ENCODE measurements around the gene BICD1.
"Not testable (repeated sequence)": the region's sequence is repeated elsewhere in the genome, so short reads cannot be mapped to it uniquely, and the experiment has no call there.

The BICD1 gene

GRCh38 chr12:32146074-32146873, 39.6 kb downstream of the BICD1 start:
- DNase-seq: no peak

GRCh38 chr12:32148372-32148771, 41.7 kb downstream of the BICD1 start:
- no peak for DNase-seq

GRCh38 chr12:32149489-32149888, 42.8 kb downstream of the BICD1 start:
- DNase-seq: no peak

DNA sequence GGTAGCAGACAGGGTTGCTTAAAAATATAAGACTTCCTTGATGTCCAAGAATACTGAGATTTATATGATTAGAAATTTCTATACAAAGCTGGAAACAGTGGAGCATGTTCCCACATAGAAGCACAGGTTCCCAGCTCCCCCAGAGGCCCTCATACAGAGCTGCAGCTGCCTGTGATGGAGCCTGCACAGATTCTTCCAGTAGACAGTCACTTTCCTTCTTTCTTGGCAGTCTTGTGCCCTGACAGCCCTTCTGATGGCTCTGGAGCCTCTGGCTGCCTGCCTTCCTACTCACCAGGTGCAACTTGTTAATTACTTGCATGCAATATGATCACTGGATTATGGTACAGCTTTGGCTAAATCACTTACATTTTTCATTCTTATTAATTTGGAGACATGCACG, 44.4 kb downstream of the BICD1 start:
- DNase-seq: no peak

DNA sequence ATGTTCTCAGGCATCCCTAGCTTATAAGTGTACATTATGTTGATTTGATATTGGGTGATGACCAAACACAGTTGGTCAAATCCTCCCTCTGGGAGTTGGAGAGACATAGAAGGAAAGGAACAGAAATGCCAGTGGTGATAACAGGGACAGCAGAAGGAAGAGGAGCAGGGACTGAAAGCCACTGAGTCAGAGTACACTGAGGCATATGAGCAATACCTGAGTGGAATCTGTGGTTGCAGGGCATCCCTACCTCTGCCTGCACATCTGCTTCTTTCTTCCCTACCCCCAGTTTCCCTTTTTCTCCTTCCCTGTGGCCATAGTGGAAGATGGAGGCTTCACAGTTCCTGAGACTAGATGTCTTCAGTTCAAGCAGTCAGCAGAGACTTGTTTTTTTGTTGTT, 44.9 kb downstream of the BICD1 start:
- DNase-seq: no peak

DNA sequence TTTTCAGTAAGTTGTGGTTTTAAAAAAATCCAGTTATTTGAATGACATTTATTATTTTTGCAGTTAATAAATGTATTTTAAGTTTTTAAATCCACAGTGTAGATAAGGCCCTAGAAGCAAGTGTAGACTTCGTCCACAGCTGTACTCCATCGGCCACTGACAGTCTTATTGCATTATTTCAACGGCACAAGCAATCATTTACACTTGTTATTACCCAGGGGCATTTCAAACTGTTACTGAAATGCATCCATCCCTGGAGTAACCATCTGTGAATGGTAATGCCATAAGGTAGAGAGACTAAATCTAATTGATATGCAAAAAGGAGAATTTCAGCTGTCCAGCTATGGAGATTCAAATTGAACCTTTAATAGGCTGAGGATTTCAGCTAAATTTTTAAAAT, 48.4 kb downstream of the BICD1 start:
- no peak for DNase-seq

- no peak for DNase-seq
These were observed 49.4 kb downstream of the BICD1 start for GRCh38 chr12:32155961-32156529.

GRCh38 chr12:32158525-32158924, 51.9 kb downstream of the BICD1 start:
- no peak for DNase-seq

DNA sequence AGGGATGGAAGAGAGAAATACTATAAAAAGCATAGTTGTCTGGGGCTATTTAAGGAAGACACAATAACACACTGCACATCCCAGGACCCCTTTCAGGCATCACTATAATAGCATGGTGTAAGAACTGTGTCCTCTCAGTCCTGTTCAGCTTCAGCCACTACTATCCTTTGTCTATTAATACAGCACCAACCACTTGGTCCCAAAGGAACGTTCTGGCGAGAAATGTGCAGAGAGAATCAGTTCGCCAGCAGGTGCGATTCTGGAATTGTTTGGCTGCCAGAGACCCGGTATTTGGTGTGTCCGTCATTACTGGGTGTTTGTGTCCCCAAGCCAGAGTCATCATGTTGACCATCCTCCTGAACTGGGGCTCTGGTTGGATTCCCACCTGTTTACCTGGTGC, 52.7 kb downstream of the BICD1 start:
- no peak for DNase-seq

- DNase-seq: peak; percentile 11
These were observed 53.3 kb downstream of the BICD1 start for GRCh38 chr12:32159925-32160324.

DNA sequence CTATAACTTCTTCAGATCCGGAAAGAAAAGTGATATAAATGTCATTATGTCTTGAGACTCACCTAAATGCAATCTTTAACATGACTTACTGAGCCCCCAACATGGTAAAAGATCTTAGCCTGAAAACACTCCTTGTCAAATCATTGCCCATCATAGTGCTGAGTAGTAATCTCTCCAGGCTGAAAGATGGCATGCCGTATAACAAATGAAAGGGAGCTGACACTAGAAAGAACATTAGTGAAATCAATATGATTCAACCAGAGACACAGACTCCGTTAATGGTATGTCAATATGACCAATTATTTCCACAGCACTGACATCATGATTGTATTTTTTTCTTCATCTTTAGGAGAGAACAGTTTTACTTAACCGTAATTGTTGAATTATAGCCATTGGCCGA, 54.4 kb downstream of the BICD1 start:
- DNase-seq: no peak

DNA sequence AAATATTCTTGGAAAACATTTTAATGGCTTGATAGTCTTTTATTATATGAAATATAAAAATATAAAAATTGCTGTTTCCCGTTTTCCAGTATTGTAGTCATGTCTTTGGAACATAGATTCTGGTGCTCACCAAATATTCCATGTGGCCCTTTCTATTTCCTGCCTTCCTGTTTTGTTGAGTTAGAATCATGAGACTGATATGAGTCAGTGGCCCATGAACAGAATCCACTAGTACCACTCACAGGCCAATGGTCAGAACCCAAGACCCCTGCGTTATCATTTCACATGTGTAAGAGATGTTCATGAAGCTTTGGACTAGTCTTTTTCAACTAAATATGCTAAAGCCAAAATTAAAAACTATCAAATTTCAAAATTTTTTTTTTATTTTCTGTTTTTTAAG, 56.9 kb downstream of the BICD1 start:
- no peak for DNase-seq

DNA sequence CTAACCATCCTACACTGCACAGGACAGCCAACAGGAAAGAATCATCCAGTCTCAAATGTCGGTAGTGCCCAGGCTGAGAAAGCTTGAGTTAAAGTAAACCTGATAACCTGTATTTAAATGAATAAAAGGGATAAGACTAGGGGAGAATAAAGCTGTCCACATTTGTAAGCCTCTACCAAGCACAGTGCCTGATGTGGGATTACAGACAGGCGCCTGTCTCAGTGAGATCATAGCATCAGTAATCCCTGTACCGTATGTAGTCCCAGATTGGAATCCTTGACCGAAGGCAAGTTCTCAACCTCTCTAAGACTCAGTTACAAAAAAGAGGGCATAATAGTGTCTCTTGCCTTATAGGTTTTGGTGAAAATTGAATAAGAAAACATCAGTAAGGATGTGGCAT, 59.9 kb downstream of the BICD1 start:
- DNase-seq: no peak

DNA sequence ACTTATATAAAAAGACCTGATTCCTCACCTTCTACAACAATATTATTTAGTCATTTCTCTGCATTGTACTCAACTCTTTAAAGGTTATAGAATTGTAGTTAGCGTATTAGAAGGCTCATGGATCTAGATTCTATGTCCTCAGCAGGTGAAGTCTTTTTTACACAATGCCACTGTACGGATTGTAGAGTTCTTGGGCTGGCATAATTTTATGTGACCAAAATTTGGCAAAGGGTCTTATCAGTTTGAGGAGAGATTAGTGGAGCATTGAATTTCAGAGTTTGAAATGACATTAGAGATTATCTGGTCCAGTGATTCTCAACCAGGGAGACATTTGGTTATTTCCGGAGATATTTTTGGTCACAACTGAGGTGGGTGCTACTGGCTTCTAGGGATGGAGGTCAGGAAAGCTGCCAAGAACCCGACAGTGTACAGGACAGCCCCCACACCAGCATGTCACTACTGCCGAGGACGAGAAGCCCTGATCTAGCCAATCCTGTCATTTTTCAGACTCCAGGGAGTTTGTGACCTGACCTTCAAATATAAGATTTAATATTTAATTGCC, 63.9 kb downstream of the BICD1 start:
- no peak for DNase-seq

DNA sequence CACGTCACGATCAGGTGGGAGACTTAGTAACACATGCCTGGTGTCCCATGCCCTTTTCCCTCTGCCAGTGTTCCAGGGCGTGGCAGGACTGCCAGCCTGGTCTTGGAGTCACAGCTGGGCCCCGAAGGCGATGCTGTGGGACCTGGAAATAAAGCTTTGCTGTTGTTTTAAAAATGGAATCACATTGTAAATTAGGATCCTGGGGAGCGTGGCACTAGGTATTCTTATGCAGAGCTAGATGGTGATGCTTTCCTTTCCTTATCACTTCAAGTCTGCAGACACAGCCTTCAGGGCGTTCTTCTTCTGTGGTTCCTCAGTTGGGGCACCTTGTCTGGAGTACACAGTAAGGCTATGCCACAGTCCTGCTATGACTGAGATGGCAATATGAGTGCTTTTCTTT, 64.6 kb downstream of the BICD1 start:
- no peak for DNase-seq

DNA sequence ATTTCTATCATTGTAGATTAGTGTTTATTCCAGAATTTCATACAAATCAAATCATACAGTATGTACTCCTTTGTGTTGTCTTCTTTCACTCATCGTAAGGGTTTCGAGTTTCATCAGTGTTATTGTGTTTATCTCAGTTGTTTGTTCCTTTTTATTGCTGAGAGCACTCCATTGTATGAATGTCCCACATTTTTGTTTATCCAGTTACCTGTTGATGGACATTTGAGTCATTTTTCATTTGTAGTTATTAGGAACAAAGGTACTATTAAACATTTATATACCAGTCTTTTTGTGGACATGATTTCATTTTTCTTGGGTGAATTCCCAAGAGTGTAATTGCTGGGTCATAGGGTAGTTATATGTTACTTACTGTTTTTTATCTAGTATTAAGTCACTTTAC, 70.0 kb downstream of the BICD1 start:
- DNase-seq: no peak

DNA sequence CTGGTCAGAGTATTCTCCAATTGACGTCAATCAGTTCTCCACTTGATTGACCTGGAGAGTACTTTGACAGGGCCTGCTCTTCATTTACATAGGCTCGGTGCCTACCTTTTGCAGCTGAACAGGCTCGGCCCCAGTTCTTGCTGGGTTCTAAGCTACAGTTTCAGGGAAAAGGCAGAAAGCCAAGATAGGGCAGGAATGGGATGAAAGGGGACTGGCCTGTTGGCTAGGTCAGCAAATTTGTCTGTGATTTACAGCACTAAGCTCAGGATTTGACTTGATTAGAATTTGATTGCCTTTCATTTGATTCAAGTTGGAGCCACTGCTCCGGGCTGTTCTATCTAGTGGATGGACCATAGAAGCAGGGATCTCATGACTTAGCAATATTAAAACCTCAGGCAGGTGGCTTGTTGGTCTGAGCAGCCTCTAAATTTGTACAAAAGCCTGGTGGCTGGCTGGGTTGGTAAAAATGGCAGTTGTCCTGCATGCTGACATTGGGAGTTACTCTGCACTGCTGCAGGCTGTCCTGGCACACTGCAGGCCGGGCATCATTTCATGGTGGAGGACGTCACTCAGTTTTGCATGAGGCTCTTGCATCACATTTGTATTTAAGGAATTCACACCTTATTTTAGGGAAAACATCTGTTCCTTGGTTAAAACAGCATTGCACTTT, 71.8 kb downstream of the BICD1 start:
- DNase-seq: no peak

DNA sequence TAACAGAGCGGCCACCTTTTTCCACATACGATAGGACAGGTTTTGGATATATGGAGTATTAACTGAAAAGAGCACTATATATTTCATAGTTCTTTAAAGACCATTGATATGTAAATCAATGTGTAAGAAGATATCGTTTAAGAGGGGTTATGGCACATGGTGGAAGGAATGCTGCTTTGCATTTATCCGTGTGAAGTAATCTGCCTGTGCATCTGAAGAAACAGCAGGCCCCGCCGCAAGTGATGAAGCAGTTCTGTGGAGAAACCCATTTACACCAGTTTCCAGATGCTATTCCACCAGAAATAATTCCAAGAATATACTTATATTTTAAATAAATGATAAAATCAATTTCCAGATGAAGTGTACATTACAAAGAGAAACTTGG, 72.4 kb downstream of the BICD1 start:
- no peak for DNase-seq

GRCh38 chr12:32181498-32182175, 75.0 kb downstream of the BICD1 start:
- DNase-seq: no peak

DNA sequence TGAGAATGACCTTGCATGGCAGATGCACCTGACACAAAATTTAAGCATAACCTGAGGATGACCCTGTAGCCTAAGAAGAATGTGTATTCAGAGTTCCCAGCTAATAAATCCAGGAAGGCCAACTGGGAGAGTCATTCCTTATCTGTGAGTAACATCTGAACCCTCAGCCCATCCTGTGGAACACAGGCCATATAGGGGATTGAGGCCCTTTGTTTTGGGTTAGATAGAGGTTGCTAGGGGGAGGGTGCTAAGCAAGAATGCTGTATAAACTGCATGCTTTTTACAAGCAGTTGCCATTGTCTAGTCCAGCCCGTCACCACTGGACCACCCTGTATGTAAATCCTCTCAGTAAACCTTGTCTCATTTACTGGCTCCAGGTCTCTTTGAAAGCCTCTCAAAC, 77.0 kb downstream of the BICD1 start:
- DNase-seq: no peak

- DNase-seq: not testable (repeated sequence)
These were observed 80.5 kb downstream of the BICD1 start for GRCh38 chr12:32187127-32187526.

DNA sequence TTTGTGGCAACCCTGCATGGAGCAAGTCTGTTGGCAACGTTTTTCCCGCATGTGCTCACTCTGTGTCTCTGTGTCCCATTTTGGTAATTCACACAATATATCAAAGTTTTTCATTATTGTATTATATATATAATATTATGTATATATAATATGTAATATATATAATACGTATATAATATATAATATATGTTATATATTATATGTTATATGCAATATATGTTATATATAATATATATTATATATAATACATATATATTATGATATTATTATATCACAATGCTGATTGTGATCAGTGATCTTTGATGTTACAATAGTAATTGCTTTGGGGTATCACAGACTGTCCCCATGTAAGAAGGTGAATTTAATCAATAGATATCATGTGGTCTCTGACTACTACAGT, 84.8 kb downstream of the BICD1 start:
- DNase-seq: no peak

Measured in midbrain (tissue), 1 donor.